GM13977 (cell line): Measurements from ENCODE around the gene PLK2.

Experiments used
- DNase-seq: peaks from one replicate; pipeline ENCODE4 v3.0.0; 2012; ENCODE audit warnings: low spot score
- in situ Hi-C: fragments of 300-500 bp; cut with MboI; formaldehyde crosslinking; loops from one replicate; pipeline ENCODE4 v1.12.0; 2022; ENCODE audit warnings: low sequenced_read_pairs, low pct_unique_long_range_greater_than_20kb, mixed read lengths, inconsistent platforms; ENCODE audit not compliant: unreplicated experiment
- TF ChIP-seq, protein P1 (sequence below): IDR thresholded peaks from 2 replicates; pipeline ENCODE4 v1.5.1; 2012; ENCODE audit warnings: mild to moderate bottlenecking, control low read depth; ENCODE audit not compliant: insufficient read depth; ENCODE audit errors: extremely low read depth, missing control alignments

Gene PLK2

DNA sequence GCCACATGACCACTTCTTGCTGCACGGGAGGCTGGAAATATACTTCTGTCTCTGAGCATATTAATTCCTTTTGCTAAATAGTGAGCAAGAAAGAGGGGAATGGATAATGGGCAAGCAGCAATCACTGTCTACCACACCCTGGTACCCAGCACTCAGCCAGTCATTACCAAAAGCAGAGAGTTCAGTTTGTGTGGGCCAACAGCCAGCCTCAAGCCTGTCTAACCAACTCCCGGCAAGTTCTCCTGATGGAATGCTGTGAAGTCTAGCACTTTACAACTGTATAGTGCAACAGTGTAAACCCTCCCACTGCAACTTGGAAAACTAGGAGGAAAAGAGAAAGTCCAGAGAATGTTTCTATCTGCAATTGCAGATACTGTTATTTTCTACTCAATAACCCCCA, 47.8 kb downstream of the PLK2 start:
- TF ChIP-seq, protein P1, sequence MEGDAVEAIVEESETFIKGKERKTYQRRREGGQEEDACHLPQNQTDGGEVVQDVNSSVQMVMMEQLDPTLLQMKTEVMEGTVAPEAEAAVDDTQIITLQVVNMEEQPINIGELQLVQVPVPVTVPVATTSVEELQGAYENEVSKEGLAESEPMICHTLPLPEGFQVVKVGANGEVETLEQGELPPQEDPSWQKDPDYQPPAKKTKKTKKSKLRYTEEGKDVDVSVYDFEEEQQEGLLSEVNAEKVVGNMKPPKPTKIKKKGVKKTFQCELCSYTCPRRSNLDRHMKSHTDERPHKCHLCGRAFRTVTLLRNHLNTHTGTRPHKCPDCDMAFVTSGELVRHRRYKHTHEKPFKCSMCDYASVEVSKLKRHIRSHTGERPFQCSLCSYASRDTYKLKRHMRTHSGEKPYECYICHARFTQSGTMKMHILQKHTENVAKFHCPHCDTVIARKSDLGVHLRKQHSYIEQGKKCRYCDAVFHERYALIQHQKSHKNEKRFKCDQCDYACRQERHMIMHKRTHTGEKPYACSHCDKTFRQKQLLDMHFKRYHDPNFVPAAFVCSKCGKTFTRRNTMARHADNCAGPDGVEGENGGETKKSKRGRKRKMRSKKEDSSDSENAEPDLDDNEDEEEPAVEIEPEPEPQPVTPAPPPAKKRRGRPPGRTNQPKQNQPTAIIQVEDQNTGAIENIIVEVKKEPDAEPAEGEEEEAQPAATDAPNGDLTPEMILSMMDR: no peak
- in situ Hi-C loops: no loop called here
- DNase-seq: no peak

DNA sequence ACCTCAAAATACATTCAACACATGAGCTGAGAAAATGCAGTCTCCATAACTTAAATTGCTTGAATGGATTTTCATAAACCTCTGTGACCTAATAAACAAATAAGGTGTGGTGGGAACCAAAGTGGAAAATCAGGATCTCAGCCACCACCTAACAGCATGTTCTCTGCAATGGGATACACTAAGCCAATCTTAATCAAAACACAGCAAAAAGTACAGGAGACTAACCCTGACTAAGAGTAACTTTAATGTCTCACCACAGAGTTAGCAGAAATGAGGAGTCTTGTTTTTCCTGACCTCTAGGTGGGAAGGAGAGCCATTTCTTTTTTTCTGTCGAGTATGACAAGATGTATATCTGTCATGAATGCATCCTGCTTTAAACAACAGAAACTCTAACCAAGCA, 48.5 kb downstream of the PLK2 start:
- no peak for DNase-seq
- TF ChIP-seq, protein P1: no peak
- in situ Hi-C loops: no loop called here

- in situ Hi-C loops: no loop called here
- no peak for DNase-seq
- TF ChIP-seq, protein P1: no peak
Measured at GRCh38 chr5:58410441-58410840, 49.4 kb downstream of the PLK2 start.

DNA sequence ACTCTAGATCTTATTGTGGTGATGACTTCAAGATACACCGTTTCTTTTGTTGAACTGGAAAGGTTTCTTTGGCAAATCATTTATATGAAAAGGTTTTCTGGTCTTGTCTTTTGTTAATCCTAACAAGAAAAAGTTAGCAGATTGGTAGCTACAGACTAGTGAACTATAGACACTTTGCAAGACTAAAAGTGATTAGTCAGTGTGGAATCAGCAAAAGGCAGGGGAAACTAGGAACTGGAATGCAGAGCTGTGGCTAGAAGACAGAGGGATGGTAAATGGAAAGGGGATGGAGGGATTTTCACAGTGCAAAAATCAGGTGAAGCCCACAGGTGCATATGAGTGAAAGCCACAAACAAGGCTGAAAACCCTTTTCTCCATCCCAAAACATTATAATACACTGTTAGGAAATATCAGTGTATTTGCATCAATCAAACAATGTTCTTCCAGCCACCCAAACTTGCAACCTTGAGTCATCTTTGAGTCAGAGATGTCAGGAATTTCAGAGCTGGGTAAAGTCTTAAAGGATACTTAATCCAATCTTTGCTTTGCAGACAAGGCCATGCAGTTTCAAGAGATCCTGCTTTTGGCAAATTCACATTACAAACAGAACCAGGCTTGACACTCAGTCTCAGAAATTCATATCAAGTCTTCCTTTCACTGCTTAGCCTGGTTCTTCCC, 52.7 kb downstream of the PLK2 start:
- in situ Hi-C loops: no loop called here
- DNase-seq: no peak
- TF ChIP-seq, protein P1: no peak

DNA sequence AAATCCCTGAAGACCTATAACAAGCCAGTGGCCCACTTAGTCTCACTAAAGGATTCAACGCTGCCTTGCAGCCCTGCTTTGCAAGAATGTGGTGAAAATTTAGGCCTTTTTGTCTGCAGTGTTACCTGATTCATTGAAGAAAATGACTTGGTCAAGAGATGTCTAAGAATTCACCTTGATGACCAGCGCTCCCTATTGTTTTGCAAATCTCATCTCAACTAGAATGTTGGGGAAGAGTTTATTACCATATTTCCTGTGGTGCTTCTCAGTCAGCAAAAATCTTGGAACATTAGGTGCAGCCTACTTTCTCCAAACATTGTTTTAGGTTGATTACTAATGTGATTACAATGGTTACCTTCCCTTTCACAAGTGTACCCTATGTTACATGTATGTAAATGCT, 53.5 kb downstream of the PLK2 start:
- in situ Hi-C loops: no loop called here
- DNase-seq: no peak
- TF ChIP-seq, protein P1: no peak

GRCh38 chr5:58405175-58405574, 54.7 kb downstream of the PLK2 start:
- no peak for DNase-seq
- in situ Hi-C loops: no loop called here
- TF ChIP-seq, protein P1: no peak
